Activated CD8-positive, alpha-beta memory T cell treated with anti-CD3 and anti-CD28 coated beads, Interleukin-2, amount 10 ng/mL, durations not matched to agents 7 days and 5 days (primary cell): ENCODE data around the gene NXPH3. TPM values are rescaled to one million over a fixed set of nuclear protein-coding genes. Genes with fewer than 3 reads are reported as not detected.

Experiments used
- ATAC-seq: fragments of 150-1000 bp; cut with Tn5 transposase; one replicate; pipeline ENCODE4 v1.10.0; 2021; ENCODE audit warnings: moderate library complexity
- CTCF ChIA-PET: fragments of 350-600 bp; sonication (Branson Sonifier 250); formaldehyde crosslinking; loops from one replicate; lab custom pipeline; 2021; ENCODE audit warnings: antibody characterized with exemption; lab: Charles Lee
- DNase-seq: peaks from one replicate; pipeline ENCODE4 v3.0.0-alpha.2; 2020
- H3K27ac Mint-ChIP-seq: one replicate; pipeline ENCODE4 v1.8.0; 2021; ENCODE audit warnings: mild to moderate bottlenecking, mixed read lengths
- H3K27me3 Mint-ChIP-seq: one replicate; pipeline ENCODE4 v1.8.0; 2021; ENCODE audit warnings: mixed read lengths
- H3K36me3 Mint-ChIP-seq: one replicate; pipeline ENCODE4 v1.8.0; 2021; ENCODE audit warnings: mild to moderate bottlenecking, mixed read lengths
- H3K4me1 Mint-ChIP-seq: one replicate; pipeline ENCODE4 v1.8.0; 2021; ENCODE audit warnings: mixed read lengths
- H3K4me3 Mint-ChIP-seq: one replicate; pipeline ENCODE4 v1.8.0; 2021; ENCODE audit warnings: mild to moderate bottlenecking, moderate library complexity, mixed read lengths
- H3K9me3 Mint-ChIP-seq: one replicate; pipeline ENCODE4 v1.8.0; 2022; ENCODE audit warnings: low read depth, mixed read lengths
- total RNA-seq, 2 experiments: library from RNA; stranded (reverse); gene quantifications; one replicate each; pipeline ENCODE4 v1.2.3, GENCODE V29; 2021

The NXPH3 gene
- total RNA-seq, 2 experiments from 2014 or later = 0.09 TPM; not detected in 1

- no peak for ATAC-seq
- Mint-ChIP-seq H3K4me3 (no peak overlapping the region), H3K9me3 (no peaks in the 10 kb centered on the region), H3K4me1 (no peaks in the 10 kb centered on the region), H3K36me3 (peaks cover 20% of the 10 kb centered on the region), H3K27ac (no peak overlapping the region), H3K27me3 (no peaks in the 10 kb centered on the region)
- CTCF ChIA-PET = interaction anchor here (1.5 to 2.8 kb wide), 2 partner anchors 37 to 43 kb away, joined by 10 to 12 read pairs; partner anchors contain the start of gene NXPH3
- no peak for DNase-seq
Observed at GRCh38 chr17:49612726-49613125, 37.1 kb downstream of the NXPH3 start.

GRCh38 chr17:49613182-49613800 is 37.6 kb downstream of the NXPH3 start:
- CTCF ChIA-PET = interaction anchor here (1.2 to 2.8 kb wide), 3 partner anchors 16 to 43 kb away, joined by 3 to 12 read pairs (median 10); partner anchors contain the start of gene NXPH3
- ATAC-seq = no peak
- H3K36me3 Mint-ChIP-seq = peaks cover 21% of the 10 kb centered on the region

GRCh38 chr17:49616086-49616485 is 40.4 kb downstream of the NXPH3 start:
- H3K9me3 Mint-ChIP-seq = no peaks in the 10 kb centered on the region
- no peak overlapping the region for H3K27ac Mint-ChIP-seq
- DNase-seq (no peak), ATAC-seq (no peak)
- H3K4me3 Mint-ChIP-seq = no peak overlapping the region
- peaks cover 20% of the 10 kb centered on the region for H3K36me3 Mint-ChIP-seq
- CTCF ChIA-PET = no interaction called here
- H3K4me1 Mint-ChIP-seq = peaks cover 15% of the 10 kb centered on the region
- H3K27me3 Mint-ChIP-seq = no peaks in the 10 kb centered on the region

More at GRCh38 chr17:49613182-49613800, 37.6 kb downstream of the NXPH3 start:
- Mint-ChIP-seq H3K4me1 (peaks cover 5% of the 10 kb centered on the region), H3K27ac (no peak overlapping the region), H3K4me3 (no peak overlapping the region), H3K9me3 (no peaks in the 10 kb centered on the region), H3K27me3 (no peaks in the 10 kb centered on the region)
- DNase-seq = no peak

GRCh38 chr17:49616601-49617131 is 41.0 kb downstream of the NXPH3 start:
- CTCF ChIA-PET = no interaction called here

GRCh38 chr17:49618028-49618611 is 42.4 kb downstream of the NXPH3 start:
- H3K27me3 Mint-ChIP-seq = no peaks in the 10 kb centered on the region
- no peaks in the 10 kb centered on the region for H3K9me3 Mint-ChIP-seq
- H3K27ac Mint-ChIP-seq = peak overlapping the region; percentile 44
- CTCF ChIA-PET = interaction anchor here (0.7 to 2.1 kb wide), 6 partner anchors 9 to 77 kb away, joined by 3 to 6 read pairs (median 4); no protein-coding TSS in a partner anchor
- DNase-seq (no peak), ATAC-seq (no peak)
- H3K4me1 Mint-ChIP-seq = peaks cover 25% of the 10 kb centered on the region
- peaks cover 28% of the 10 kb centered on the region for H3K36me3 Mint-ChIP-seq
- H3K4me3 Mint-ChIP-seq = no peak overlapping the region

More at GRCh38 chr17:49616601-49617131, 41.0 kb downstream of the NXPH3 start:
- Mint-ChIP-seq H3K36me3 (peaks cover 23% of the 10 kb centered on the region), H3K4me3 (no peak overlapping the region), H3K27ac (no peak overlapping the region), H3K9me3 (no peaks in the 10 kb centered on the region), H3K27me3 (no peaks in the 10 kb centered on the region), H3K4me1 (peaks cover 16% of the 10 kb centered on the region)
- no peak for ATAC-seq
- DNase-seq = no peak

GRCh38 chr17:49621420-49621819 is 45.7 kb downstream of the NXPH3 start:
- Mint-ChIP-seq H3K4me3 (no peak overlapping the region), H3K27me3 (no peaks in the 10 kb centered on the region), H3K27ac (no peak overlapping the region), H3K36me3 (peaks cover 27% of the 10 kb centered on the region), H3K9me3 (no peaks in the 10 kb centered on the region), H3K4me1 (peaks cover 28% of the 10 kb centered on the region)
- DNase-seq (no peak), ATAC-seq (no peak)
- CTCF ChIA-PET = interaction anchor here (1.2 kb wide), 1 partner anchor 54 kb away, joined by 3 read pairs; no protein-coding TSS in a partner anchor

- no peaks in the 10 kb centered on the region for H3K27me3 Mint-ChIP-seq
- CTCF ChIA-PET = interaction anchor here (1.2 to 1.3 kb wide), 2 partner anchors 10 to 54 kb away, joined by 3 read pairs; no protein-coding TSS in a partner anchor
- no peak overlapping the region for H3K27ac Mint-ChIP-seq
- H3K4me3 Mint-ChIP-seq = no peak overlapping the region
- DNase-seq (no peak), ATAC-seq (no peak)
- H3K9me3 Mint-ChIP-seq = no peaks in the 10 kb centered on the region
- peaks cover 28% of the 10 kb centered on the region for H3K4me1 Mint-ChIP-seq
- peaks cover 28% of the 10 kb centered on the region for H3K36me3 Mint-ChIP-seq
Observed at GRCh38 chr17:49621946-49622529, 46.4 kb downstream of the NXPH3 start.

GRCh38 chr17:49624896-49625295 is 49.2 kb downstream of the NXPH3 start:
- DNase-seq (no peak), ATAC-seq (no peak)
- Mint-ChIP-seq H3K4me1 (peaks cover 17% of the 10 kb centered on the region), H3K9me3 (no peaks in the 10 kb centered on the region), H3K36me3 (peaks cover 16% of the 10 kb centered on the region), H3K27ac (no peak overlapping the region), H3K4me3 (no peak overlapping the region), H3K27me3 (no peaks in the 10 kb centered on the region)
- CTCF ChIA-PET = interaction anchor here (0.6 kb wide), 1 partner anchor 45 kb away, joined by 4 read pairs; no protein-coding TSS in a partner anchor

GRCh38 chr17:49629447-49629846 is 53.8 kb downstream of the NXPH3 start:
- Mint-ChIP-seq H3K9me3 (no peaks in the 10 kb centered on the region), H3K27ac (no peak overlapping the region), H3K27me3 (no peaks in the 10 kb centered on the region), H3K36me3 (peaks cover 5% of the 10 kb centered on the region), H3K4me1 (peaks cover 12% of the 10 kb centered on the region), H3K4me3 (no peak overlapping the region)
- DNase-seq = no peak
- no peak for ATAC-seq
- CTCF ChIA-PET = no interaction called here

- Mint-ChIP-seq H3K27ac (no peak overlapping the region), H3K36me3 (peaks cover 5% of the 10 kb centered on the region), H3K27me3 (no peaks in the 10 kb centered on the region), H3K9me3 (no peaks in the 10 kb centered on the region), H3K4me1 (peaks cover 12% of the 10 kb centered on the region), H3K4me3 (no peak overlapping the region)
- no peak for DNase-seq
- ATAC-seq = no peak
- CTCF ChIA-PET = interaction anchor here (1.5 kb wide), 1 partner anchor 63 kb away, joined by 3 read pairs; no protein-coding TSS in a partner anchor
Observed at GRCh38 chr17:49630113-49630900, 54.6 kb downstream of the NXPH3 start.

GRCh38 chr17:49631496-49631895 is 55.8 kb downstream of the NXPH3 start:
- Mint-ChIP-seq H3K9me3 (no peaks in the 10 kb centered on the region), H3K4me1 (peaks cover 12% of the 10 kb centered on the region), H3K36me3 (peaks cover 5% of the 10 kb centered on the region), H3K27me3 (no peaks in the 10 kb centered on the region), H3K4me3 (no peak overlapping the region), H3K27ac (peak overlapping the region; percentile 21)
- CTCF ChIA-PET = interaction anchor here (0.8 to 1.5 kb wide), 3 partner anchors 29 to 367 kb away, joined by 3 read pairs; no protein-coding TSS in a partner anchor
- ATAC-seq = no peak
- no peak for DNase-seq
